HepG2 (cell line): Measurements from ENCODE around the gene ABL2. TPM values are rescaled to one million over a fixed set of nuclear protein-coding genes. Genes with fewer than 3 reads are reported as not detected.

ENCODE experiments used
- ATAC-seq: fragments of 200-7000 bp; cut with Tn5 transposase; 3 replicates; pipeline ENCODE4 v1.9.1; 2020; ENCODE audit warnings: mild to moderate bottlenecking, moderate library complexity
- BruUV-seq: library from RNA; stranded (reverse); fragments of 400-500 nt; replicated peaks from 2 replicates; lab custom pipeline; 2021; lab: Mats Ljungman, UMichigan
- CTCF ChIA-PET: fragments of 300-600 bp; formaldehyde crosslinking; extraction: SDS; loops from one replicate; lab custom pipeline; 2021; ENCODE audit warnings: low total read pairs, inconsistent platforms, low intra/inter-chr PET ratio; lab: Yijun Ruan, JAX
- POLR2A ChIA-PET: fragments of 350-600 bp; sonication (Branson Sonifier 250); formaldehyde crosslinking; loops from one replicate; lab custom pipeline; 2020; ENCODE audit warnings: antibody characterized with exemption, inconsistent platforms; lab: Yijun Ruan, JAX
- DNase-seq: peaks from one replicate; pipeline ENCODE4 v3.0.0-alpha.2; 2015; ENCODE audit warnings: low spot score
- FAIRE-seq: peaks from 3 replicates; lab custom pipeline; 2011; peaks lifted over from hg19 to GRCh38; lab: Jason Lieb, UNC
- H2AFZ ChIP-seq: one replicate; pipeline ENCODE4 v1.6.1; 2011; ENCODE audit warnings: low read length, inconsistent platforms
- H3K27ac ChIP-seq: fragments of 300-600 bp; 3 replicates; pipeline ENCODE4 v1.8.0; 2011; ENCODE audit warnings: mixed run types, mild to moderate bottlenecking, mixed read lengths, low read length, inconsistent platforms; ENCODE audit not compliant: insufficient read depth; ENCODE audit errors: extremely low read length
- H3K27me3 ChIP-seq, 2 experiments: fragments of 200-600 bp in 1 of 2; 2 replicates in 1 of 2; 3 replicates in 1 of 2; pipeline versions ENCODE4 v1.6.0 to v1.8.0; 2011; ENCODE audit warnings: low read length in 2 of 2, mild to moderate bottlenecking in 2 of 2, moderate library complexity in 2 of 2, inconsistent platforms in 1 of 2; ENCODE audit not compliant: insufficient read depth in 2 of 2, control insufficient read depth in 1 of 2
- H3K36me3 ChIP-seq, 2 experiments: fragments of 200-600 bp in 1 of 2; replicated peaks in 1 of 2; 2 replicates in 1 of 2; 3 replicates in 1 of 2; pipeline versions ENCODE4 v1.5.1 to v1.8.0; 2011; ENCODE audit warnings: low read length in 2 of 2, inconsistent platforms in 1 of 2; ENCODE audit not compliant: insufficient read depth in 2 of 2, control insufficient read depth in 1 of 2
- H3K4me1 ChIP-seq: 2 replicates; pipeline ENCODE4 v1.5.1; 2012; ENCODE audit warnings: low read length, inconsistent platforms; ENCODE audit not compliant: insufficient read depth
- H3K4me2 ChIP-seq: 2 replicates; pipeline ENCODE4 v1.6.0; 2011; ENCODE audit warnings: low read depth, low read length, inconsistent platforms
- H3K4me3 ChIP-seq, 3 experiments: fragments of 200-600 bp in 1 of 3; sonication (generic), shearing (Covaris generic) in 1 of 3; replicated peaks in 1 of 3; 2 replicates each; pipeline ENCODE4 v1.5.1; 2011 to 2016; ENCODE audit warnings: low read length in 3 of 3, inconsistent platforms in 2 of 3, low read depth in 2 of 3, mild to moderate bottlenecking in 2 of 3, control low read depth in 1 of 3, mixed read lengths in 1 of 3; ENCODE audit not compliant: insufficient read depth in 1 of 3
- H3K79me2 ChIP-seq: one replicate; pipeline ENCODE4 v1.6.1; 2011; ENCODE audit warnings: low read length, inconsistent platforms; ENCODE audit not compliant: insufficient read depth
- H3K9ac ChIP-seq: 2 replicates; pipeline ENCODE4 v1.6.0; 2011; ENCODE audit warnings: mild to moderate bottlenecking, low read depth, low read length, inconsistent platforms; ENCODE audit not compliant: insufficient read depth
- H3K9me3 ChIP-seq: 2 replicates; pipeline ENCODE4 v1.5.1; 2012; ENCODE audit warnings: mild to moderate bottlenecking, low read length
- H4K20me1 ChIP-seq: 2 replicates; pipeline ENCODE4 v1.6.0; 2011; ENCODE audit warnings: inconsistent platforms, mild to moderate bottlenecking, low read length, moderate library complexity; ENCODE audit not compliant: insufficient read depth
- CC2D1A ChIP-seq: sonication (generic); formaldehyde crosslinking; IDR thresholded peaks from 2 replicates; pipeline ENCODE4 v1.8.1; 2023; ENCODE audit warnings: mild to moderate bottlenecking, missing genetic modification reagents
- CENPX ChIP-seq: sonication (generic); formaldehyde crosslinking; IDR thresholded peaks from 2 replicates; pipeline ENCODE4 v1.9.0; 2021; ENCODE audit warnings: mild to moderate bottlenecking, missing genetic modification reagents, moderate library complexity
- HOXA3 ChIP-seq: sonication (generic); formaldehyde crosslinking; IDR thresholded peaks from 2 replicates; pipeline ENCODE4 v1.5.0; 2020; ENCODE audit warnings: missing genetic modification reagents
- KDM5B ChIP-seq: sonication (generic); formaldehyde crosslinking; IDR thresholded peaks from 2 replicates; pipeline ENCODE4 v1.4.0; 2020; ENCODE audit warnings: missing genetic modification reagents, mild to moderate bottlenecking, borderline replicate concordance
- MEIS2 ChIP-seq: sonication (generic); formaldehyde crosslinking; IDR thresholded peaks from 2 replicates; pipeline ENCODE4 v1.9.0; 2021; ENCODE audit warnings: mild to moderate bottlenecking, missing genetic modification reagents
- MLXIP ChIP-seq: sonication (generic); formaldehyde crosslinking; IDR thresholded peaks from 2 replicates; pipeline ENCODE4 v1.9.0; 2021; ENCODE audit warnings: missing genetic modification reagents, borderline replicate concordance
- PHF21A ChIP-seq: sonication (generic); formaldehyde crosslinking; IDR thresholded peaks from 2 replicates; pipeline ENCODE4 v1.5.0; 2020; ENCODE audit warnings: mild to moderate bottlenecking, missing genetic modification reagents
- THAP7 ChIP-seq: sonication (generic); formaldehyde crosslinking; IDR thresholded peaks from 2 replicates; pipeline ENCODE4 v1.8.1; 2023; ENCODE audit warnings: mild to moderate bottlenecking, missing genetic modification reagents
- ZBTB21 ChIP-seq: sonication (generic); formaldehyde crosslinking; IDR thresholded peaks from 2 replicates; pipeline ENCODE4 v1.4.0; 2020; ENCODE audit warnings: missing genetic modification reagents
- ZNF138 ChIP-seq: sonication (generic); formaldehyde crosslinking; IDR thresholded peaks from 2 replicates; pipeline ENCODE4 v1.5.0; 2020; ENCODE audit warnings: mild to moderate bottlenecking, low read depth, missing genetic modification reagents
- ZNF572 ChIP-seq: sonication (generic); formaldehyde crosslinking; IDR thresholded peaks from 2 replicates; pipeline ENCODE4 v1.5.1; 2020; ENCODE audit warnings: mild to moderate bottlenecking, missing genetic modification reagents
- ZNF660 ChIP-seq: sonication (generic); formaldehyde crosslinking; IDR thresholded peaks from 2 replicates; pipeline ENCODE4 v1.5.1; 2020; ENCODE audit warnings: mild to moderate bottlenecking, low read depth, missing genetic modification reagents, borderline replicate concordance
- WGBS: methylation state at CpG from one replicate; pipeline ENCODE4 v1.1.6; 2017; ENCODE audit warnings: low lambda C conversion rate; 5-methylcytosine and 5-hydroxymethylcytosine counted together
- in situ Hi-C: cut with HindIII; loops from 2 replicates; pipeline ENCODE4 v1.10.0; 2017; ENCODE audit warnings: low pct_unique_long_range_greater_than_20kb; ENCODE audit not compliant: extremely low pct_ligation_motif_present
- intact Hi-C: fragments of 100-400 bp; cut with micrococcal nuclease; formaldehyde crosslinking; loops from one replicate; pipeline ENCODE4 v1.10.0; 2022; ENCODE audit not compliant: unreplicated experiment
- polyA plus RNA-seq, 8 experiments: library from polyadenylated mRNA; depleted of rRNA in 3 of 8; stranded (reverse) in 7 of 8; unstranded in 1 of 8; fragments of >200 nt; fragmentation: Illumina TruSeq in 4 of 8; extraction: Trizol in 4 of 8; gene quantifications; 2 replicates each; pipeline versions ENCODE4 v1.2.1 to v1.2.3, GENCODE V29; 2011 to 2016; ENCODE audit warnings: low read depth in 4 of 8, missing spikeins in 1 of 8, mixed read lengths in 1 of 8; ENCODE audit not compliant: insufficient read depth in 1 of 8
- total RNA-seq, 5 experiments: library from RNA; depleted of rRNA; stranded (reverse); fragments of >200 nt; fragmentation: Illumina TruSeq; extraction: Trizol; gene quantifications; 2 replicates each; pipeline ENCODE4 v1.2.3, GENCODE V29; 2016; ENCODE audit warnings: low read depth in 1 of 5
- TF ChIP-seq, protein P1 (sequence below): sonication (generic); IDR thresholded peaks from 2 replicates; pipeline ENCODE4 v1.6.1; 2016; ENCODE audit warnings: low read depth, borderline replicate concordance

The ABL2 gene
- total and polyA plus RNA-seq, 2 of the 13 experiments (the other 11 are each of a cell fraction or from before 2014, with no cell fraction given) = 5.8 to 6.0 TPM

- FAIRE-seq (no peak), DNase-seq (no peak), ATAC-seq (no peak)
- no peak overlapping the region for H3K4me3 ChIP-seq
- no peak overlapping the region for H3K27ac ChIP-seq
- no peak overlapping the region for H3K9ac ChIP-seq
- peaks cover 3 to 11% of the 10 kb centered on the region in 2 experiments; a peak in 4 of 5 replicates for H3K36me3 ChIP-seq
- no peak overlapping the region for H2AFZ ChIP-seq
- H4K20me1 ChIP-seq = no peaks in the 10 kb centered on the region
- ChIA-PET CTCF (no interaction called here), POLR2A (no interaction called here)
- H3K27me3 ChIP-seq = no peaks in the 10 kb centered on the region
- peaks cover 12% of the 10 kb centered on the region for H3K4me1 ChIP-seq
- intact Hi-C loops (no loop called here), in situ Hi-C loops (no loop called here)
- WGBS = 96% methylated on average over 5 of the region's 5 CpGs
- no TSS peak for BruUV-seq
- TF ChIP-seq, protein P1, sequence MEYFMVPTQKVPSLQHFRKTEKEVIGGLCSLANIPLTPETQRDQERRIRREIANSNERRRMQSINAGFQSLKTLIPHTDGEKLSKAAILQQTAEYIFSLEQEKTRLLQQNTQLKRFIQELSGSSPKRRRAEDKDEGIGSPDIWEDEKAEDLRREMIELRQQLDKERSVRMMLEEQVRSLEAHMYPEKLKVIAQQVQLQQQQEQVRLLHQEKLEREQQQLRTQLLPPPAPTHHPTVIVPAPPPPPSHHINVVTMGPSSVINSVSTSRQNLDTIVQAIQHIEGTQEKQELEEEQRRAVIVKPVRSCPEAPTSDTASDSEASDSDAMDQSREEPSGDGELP = no peak
- no peak for TF ChIP-seq CENPX (CRISPR knock-in tag)
- TF ChIP-seq ZNF660 (CRISPR knock-in tag) = no peak
- TF ChIP-seq CC2D1A (CRISPR knock-in tag) = no peak
- TF ChIP-seq THAP7 (CRISPR knock-in tag) = no peak
- no peak for TF ChIP-seq MEIS2 (CRISPR knock-in tag)
- no peak for TF ChIP-seq PHF21A (CRISPR knock-in tag)
- no peak for TF ChIP-seq HOXA3
- no peak for TF ChIP-seq ZBTB21 (CRISPR knock-in tag)
- TF ChIP-seq ZNF572 = no peak
- TF ChIP-seq ZNF138 (CRISPR knock-in tag) = no peak
- TF ChIP-seq MLXIP (CRISPR knock-in tag) = no peak
- TF ChIP-seq KDM5B = no peak
- peaks cover 62% of the 10 kb centered on the region for H3K79me2 ChIP-seq
- no peak overlapping the region for H3K4me2 ChIP-seq
- no peaks in the 10 kb centered on the region for H3K9me3 ChIP-seq
Measured at GRCh38 chr1:179217943-179218507, 11.5 kb downstream of the ABL2 start.
